AG04449 (cell line): Measurements from ENCODE around the gene SIAH1.
A peak's percentile ranks its signal among the peaks of the same experiment; 100 is the strongest.
"Not testable (repeated sequence)": the region's sequence is repeated elsewhere in the genome, so short reads cannot be mapped to it uniquely, and the experiment has no call there.

Experiments used
- CTCF ChIA-PET: fragments of 350-600 bp; formaldehyde crosslinking; extraction: SDS; loops from one replicate; lab custom pipeline; 2021; ENCODE audit warnings: antibody characterized with exemption; lab: Yijun Ruan, JAX
- POLR2A ChIA-PET: fragments of 400-600, 350-600 bp; formaldehyde crosslinking; extraction: SDS; loops from one replicate; lab custom pipeline; 2020; ENCODE audit warnings: antibody characterized with exemption, inconsistent platforms; lab: Yijun Ruan, JAX
- DNase-seq: peaks from one replicate; pipeline ENCODE4 v3.0.0-alpha.2; 2010; ENCODE audit warnings: low read depth, low spot score
- H3K4me3 ChIP-seq: 2 replicates; pipeline ENCODE4 v1.5.1; 2011; ENCODE audit warnings: low read depth, mild to moderate bottlenecking, control low read depth, low read length
- CTCF ChIP-seq: IDR thresholded peaks from one replicate; pipeline ENCODE4 v1.5.1; 2011; ENCODE audit warnings: mild to moderate bottlenecking, moderate library complexity, low read length, control low read depth, inconsistent platforms; ENCODE audit not compliant: insufficient read depth; ENCODE audit errors: missing control alignments

The SIAH1 gene

GRCh38 chr16:48383009-48383876 is 2.0 kb downstream of the SIAH1 start:
- ChIA-PET CTCF (interaction anchor here (1.0 to 2.3 kb wide), 3 partner anchors 15 to 158 kb away, joined by 3 to 5 read pairs (median 5); no protein-coding TSS in a partner anchor), POLR2A (interaction anchor here (1.5 kb wide), 1 partner anchor 17 kb away, joined by 8 read pairs; no protein-coding TSS in a partner anchor)
- no peak for TF ChIP-seq CTCF
- H3K4me3 ChIP-seq, result peak overlapping the region; percentile 76
- no peak for DNase-seq

- POLR2A ChIA-PET, result no interaction called here
Observed at GRCh38 chr16:48382131-48382530, 3.1 kb downstream of the SIAH1 start.

GRCh38 chr16:48381201-48381600 is 4.0 kb downstream of the SIAH1 start:
- ChIA-PET POLR2A (interaction anchor here (1.2 kb wide), 1 partner anchor 15 kb away, joined by 3 read pairs; no protein-coding TSS in a partner anchor), CTCF (no interaction called here)
- H3K4me3 ChIP-seq, result no peak overlapping the region
- no peak for DNase-seq
- no peak for TF ChIP-seq CTCF

More at GRCh38 chr16:48382131-48382530, 3.1 kb downstream of the SIAH1 start:
- no peak for DNase-seq
- no peak overlapping the region for H3K4me3 ChIP-seq
- CTCF ChIA-PET, result no interaction called here
- TF ChIP-seq CTCF, result no peak

- DNase-seq, result no peak
Observed at GRCh38 chr16:48378836-48379235, 6.4 kb downstream of the SIAH1 start.

GRCh38 chr16:48378276-48378675 is 6.9 kb downstream of the SIAH1 start:
- no peak for DNase-seq
- TF ChIP-seq CTCF, result no peak
- ChIA-PET POLR2A (interaction anchor here (0.8 to 1.1 kb wide), 2 partner anchors 12 to 13 kb away, joined by 3 to 4 read pairs; no protein-coding TSS in a partner anchor), CTCF (interaction anchor here (1.0 to 1.2 kb wide), 2 partner anchors 245 to 252 kb away, joined by 4 read pairs; no protein-coding TSS in a partner anchor)
- H3K4me3 ChIP-seq, result no peak overlapping the region

More at GRCh38 chr16:48378836-48379235, 6.4 kb downstream of the SIAH1 start:
- ChIA-PET CTCF (interaction anchor here (1.0 to 1.2 kb wide), 2 partner anchors 245 to 252 kb away, joined by 4 read pairs; no protein-coding TSS in a partner anchor), POLR2A (interaction anchor here (0.8 kb wide), 1 partner anchor 13 kb away, joined by 4 read pairs; no protein-coding TSS in a partner anchor)
- no peak for TF ChIP-seq CTCF
- H3K4me3 ChIP-seq, result no peak overlapping the region

- not testable (repeated sequence) for H3K4me3 ChIP-seq, DNase-seq
- POLR2A ChIA-PET, result interaction anchor here (1.1 kb wide), 1 partner anchor 12 kb away, joined by 3 read pairs; no protein-coding TSS in a partner anchor
- CTCF ChIA-PET, result interaction anchor here (1.2 to 1.7 kb wide), 3 partner anchors 9 to 253 kb away, joined by 4 to 6 read pairs (median 5); no protein-coding TSS in a partner anchor
Observed at GRCh38 chr16:48377301-48377700, 7.9 kb downstream of the SIAH1 start.
